OCI-LY1 (cell line): Measurements from ENCODE around the gene IQUB.

Source experiments
- EZH2 ChIP-seq: fragments of 200-600 bp; sonication (generic), shearing (Covaris generic); IDR thresholded peaks from 2 replicates; pipeline ENCODE4 v1.8.0; 2017; ENCODE audit warnings: borderline replicate concordance, mixed run types, mild to moderate bottlenecking, antibody characterized with exemption, low read length, moderate library complexity, mixed read lengths
- TF ChIP-seq, protein P1 (sequence below): fragments of 200-600 bp; sonication (generic), shearing (Covaris generic); IDR thresholded peaks from 2 replicates; pipeline ENCODE4 v1.5.1; 2017; ENCODE audit warnings: mild to moderate bottlenecking, antibody characterized with exemption, low read length, moderate library complexity, mixed read lengths

- TF ChIP-seq, protein P1, sequence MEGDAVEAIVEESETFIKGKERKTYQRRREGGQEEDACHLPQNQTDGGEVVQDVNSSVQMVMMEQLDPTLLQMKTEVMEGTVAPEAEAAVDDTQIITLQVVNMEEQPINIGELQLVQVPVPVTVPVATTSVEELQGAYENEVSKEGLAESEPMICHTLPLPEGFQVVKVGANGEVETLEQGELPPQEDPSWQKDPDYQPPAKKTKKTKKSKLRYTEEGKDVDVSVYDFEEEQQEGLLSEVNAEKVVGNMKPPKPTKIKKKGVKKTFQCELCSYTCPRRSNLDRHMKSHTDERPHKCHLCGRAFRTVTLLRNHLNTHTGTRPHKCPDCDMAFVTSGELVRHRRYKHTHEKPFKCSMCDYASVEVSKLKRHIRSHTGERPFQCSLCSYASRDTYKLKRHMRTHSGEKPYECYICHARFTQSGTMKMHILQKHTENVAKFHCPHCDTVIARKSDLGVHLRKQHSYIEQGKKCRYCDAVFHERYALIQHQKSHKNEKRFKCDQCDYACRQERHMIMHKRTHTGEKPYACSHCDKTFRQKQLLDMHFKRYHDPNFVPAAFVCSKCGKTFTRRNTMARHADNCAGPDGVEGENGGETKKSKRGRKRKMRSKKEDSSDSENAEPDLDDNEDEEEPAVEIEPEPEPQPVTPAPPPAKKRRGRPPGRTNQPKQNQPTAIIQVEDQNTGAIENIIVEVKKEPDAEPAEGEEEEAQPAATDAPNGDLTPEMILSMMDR = no peak
- no peak for TF ChIP-seq EZH2
Observed at GRCh38 chr7:123539871-123540270, 5.5 kb upstream of the IQUB start.
